GM12878 (cell line): Measurements from ENCODE around the gene DDX10. TPM values are rescaled to one million over a fixed set of nuclear protein-coding genes. Genes with fewer than 3 reads are reported as not detected.

Source experiments
- ATAC-seq: fragments of 200-7000 bp; cut with Tn5 transposase; 3 replicates; pipeline ENCODE4 v1.9.1; 2020; ENCODE audit warnings: mild to moderate bottlenecking, moderate library complexity
- BruUV-seq: library from RNA; stranded (reverse); fragments of 400-500 nt; replicated peaks from 2 replicates; lab custom pipeline; 2021; lab: Mats Ljungman, UMichigan
- CTCF ChIA-PET: fragments of 300-600 bp; sonication (Branson Sonifier 250); formaldehyde crosslinking; extraction: SDS; loops from one replicate; lab custom pipeline; 2021; ENCODE audit warnings: inconsistent platforms; lab: Yijun Ruan, JAX
- POLR2A ChIA-PET: fragments of 350-600 bp; formaldehyde crosslinking; extraction: SDS; loops from one replicate; lab custom pipeline; 2021; ENCODE audit warnings: inconsistent platforms; lab: Charles Lee
- RAD21 ChIA-PET: fragments of 300-600 bp; sonication (Branson Sonifier 250); formaldehyde crosslinking; loops from one replicate; lab custom pipeline; 2023; ENCODE audit warnings: antibody characterized with exemption; ENCODE audit not compliant: unreplicated experiment; lab: Charles Lee
- SMC1A ChIA-PET: fragments of 300-600 bp; sonication (Branson Sonifier 250); formaldehyde crosslinking; loops from one replicate; lab custom pipeline; 2023; ENCODE audit not compliant: unreplicated experiment, uncharacterized antibody; lab: Charles Lee
- DNase-seq: peaks from one replicate; pipeline ENCODE4 v3.0.0-alpha.2; 2011; ENCODE audit warnings: low read depth, low spot score
- FAIRE-seq: peaks from 3 replicates; lab custom pipeline; 2011; peaks lifted over from hg19 to GRCh38; lab: Jason Lieb, UNC
- H2AFZ ChIP-seq: 2 replicates; pipeline ENCODE4 v1.6.0; 2011; ENCODE audit warnings: low read depth, low read length, control low read depth; ENCODE audit not compliant: control insufficient read depth
- H3K27ac ChIP-seq: 2 replicates; pipeline ENCODE4 v1.5.1; 2011; ENCODE audit warnings: control low read depth; ENCODE audit not compliant: control insufficient read depth, insufficient read depth
- H3K27me3 ChIP-seq, 2 experiments: replicated peaks in 1 of 2; 2 replicates each; pipeline versions ENCODE4 v1.6.0 to v1.6.1; 2011; ENCODE audit warnings: low read length in 1 of 2; ENCODE audit not compliant: control insufficient read depth in 2 of 2, insufficient read depth in 2 of 2
- H3K36me3 ChIP-seq, 2 experiments: 2 replicates each; pipeline ENCODE4 v1.5.1; 2011; ENCODE audit warnings: low read length in 1 of 2; ENCODE audit not compliant: control insufficient read depth in 2 of 2, insufficient read depth in 2 of 2
- H3K4me1 ChIP-seq: 2 replicates; pipeline ENCODE4 v1.6.1; 2011; ENCODE audit warnings: mild to moderate bottlenecking, low read length, moderate library complexity, mixed read lengths; ENCODE audit not compliant: control insufficient read depth, insufficient read depth
- H3K4me2 ChIP-seq: 2 replicates; pipeline ENCODE4 v1.6.0; 2011; ENCODE audit warnings: control low read depth; ENCODE audit not compliant: control insufficient read depth, insufficient read depth
- H3K4me3 ChIP-seq: fragments of 200-600 bp; sonication (generic); 2 replicates; pipeline ENCODE4 v1.5.1; 2016
- H3K79me2 ChIP-seq: 2 replicates; pipeline ENCODE4 v1.6.0; 2011; ENCODE audit warnings: low read length; ENCODE audit not compliant: control insufficient read depth, insufficient read depth
- H3K9ac ChIP-seq: 2 replicates; pipeline ENCODE4 v1.8.0; 2011; ENCODE audit warnings: low read length, control low read depth, mixed read lengths; ENCODE audit not compliant: control insufficient read depth, insufficient read depth
- H3K9me3 ChIP-seq: replicated peaks from 3 replicates; pipeline ENCODE4 v1.5.1; 2011; ENCODE audit warnings: mild to moderate bottlenecking, low read length; ENCODE audit not compliant: control insufficient read depth, insufficient read depth
- H4K20me1 ChIP-seq: 2 replicates; pipeline ENCODE4 v1.6.0; 2011; ENCODE audit not compliant: control insufficient read depth, insufficient read depth
- CHD2 ChIP-seq: IDR thresholded peaks from 2 replicates; pipeline ENCODE4 v1.6.1; 2011; ENCODE audit warnings: low read depth, low read length, improper control_type of control experiment, borderline replicate concordance
- CHD4 ChIP-seq: fragments of 200-600 bp; sonication (generic); IDR thresholded peaks from 2 replicates; pipeline ENCODE4 v1.6.1; 2016; ENCODE audit warnings: mild to moderate bottlenecking
- FOXK2 ChIP-seq: fragments of 450-650 bp; IDR thresholded peaks from 2 replicates; pipeline ENCODE4 v1.6.1; 2017; ENCODE audit warnings: mild to moderate bottlenecking, moderate library complexity
- MYC ChIP-seq: IDR thresholded peaks from 2 replicates; pipeline ENCODE4 v1.6.1; 2011; ENCODE audit warnings: mild to moderate bottlenecking, low read length, moderate library complexity, inconsistent platforms; ENCODE audit not compliant: insufficient read depth, insufficient replicate concordance, insufficient read length, severe bottlenecking
- ZNF24 ChIP-seq: fragments of 450-650 bp; IDR thresholded peaks from 2 replicates; pipeline ENCODE4 v1.6.1; 2017; ENCODE audit warnings: antibody characterized with exemption, mild to moderate bottlenecking
- WGBS: methylation state at CpG from one replicate; pipeline ENCODE4 v1.1.6; 2016; ENCODE audit warnings: low lambda C conversion rate; ENCODE audit not compliant: insufficient replicate concordance, insufficient coverage; ENCODE audit errors: missing lambda C conversion rate; 5-methylcytosine and 5-hydroxymethylcytosine counted together
- in situ Hi-C: fragments of 300-500 bp; cut with MboI; formaldehyde crosslinking; loops from 9 replicates; pipeline ENCODE4 v1.14.3; 2018; ENCODE audit warnings: mixed read lengths
- intact Hi-C: fragments of 100-400 bp; cut with micrococcal nuclease; formaldehyde crosslinking; loops from one replicate; pipeline ENCODE4 v1.14.2; 2022; ENCODE audit not compliant: unreplicated experiment
- polyA plus RNA-seq, 11 experiments: library from polyadenylated mRNA; depleted of rRNA in 4 of 11; unstranded in 6 of 11; stranded (reverse) in 5 of 11; fragments of >200 nt; fragmentation: Nextera tagmentation in 4 of 11; fragmentation: Illumina TruSeq in 1 of 11; extraction: Ambion mirVana in 4 of 11; extraction: Trizol in 1 of 11; gene quantifications; 1 replicate in 1 of 11; 2 replicates in 10 of 11; pipeline versions ENCODE4 v1.2.1 to v1.2.3, GENCODE V29; 2011 to 2016; ENCODE audit warnings: inconsistent platforms in 2 of 11, missing spikeins in 2 of 11, low read depth in 1 of 11
- total RNA-seq, 4 experiments: library from RNA; depleted of rRNA in 3 of 4; stranded (reverse); fragments of >200 nt in 3 of 4; fragmentation: Illumina TruSeq in 1 of 4; extraction: Trizol in 1 of 4; gene quantifications; 2 replicates each; pipeline versions ENCODE4 v1.2.1 to v1.2.3, GENCODE V29; 2013 to 2021
- TF ChIP-seq, protein P1 (sequence below): fragments of 450-650 bp; IDR thresholded peaks from 2 replicates; pipeline ENCODE4 v1.6.1; 2017; ENCODE audit warnings: mild to moderate bottlenecking, moderate library complexity
- TF ChIP-seq, protein P2 (sequence below), 3 experiments: IDR thresholded peaks in 2 of 3; conservative IDR thresholded peaks in 1 of 3; 2 replicates each; pipeline ENCODE4 v1.5.1; 2011; ENCODE audit warnings: low read depth in 3 of 3, low read length in 3 of 3, mild to moderate bottlenecking in 3 of 3, control low read depth in 2 of 3, moderate library complexity in 2 of 3, inconsistent platforms in 1 of 3, mixed read lengths in 1 of 3; ENCODE audit not compliant: control insufficient read depth in 2 of 3, insufficient read depth in 1 of 3; ENCODE audit errors: extremely low read depth in 1 of 3
- TF ChIP-seq, protein P3 (sequence below): fragments of 450-650 bp; IDR thresholded peaks from 2 replicates; pipeline ENCODE4 v1.6.1; 2017; ENCODE audit warnings: mild to moderate bottlenecking
- TF ChIP-seq, protein P4 (sequence below): fragments of 450-650 bp; IDR thresholded peaks from 2 replicates; pipeline ENCODE4 v1.6.1; 2017; ENCODE audit warnings: low read depth, mild to moderate bottlenecking, moderate library complexity

The DDX10 gene
- total and polyA plus RNA-seq, 10 of the 15 experiments (the other 5 are each of a cell fraction or from before 2014, with no cell fraction given): 20.9 to 51.5 (median 31.9) TPM

DNA sequence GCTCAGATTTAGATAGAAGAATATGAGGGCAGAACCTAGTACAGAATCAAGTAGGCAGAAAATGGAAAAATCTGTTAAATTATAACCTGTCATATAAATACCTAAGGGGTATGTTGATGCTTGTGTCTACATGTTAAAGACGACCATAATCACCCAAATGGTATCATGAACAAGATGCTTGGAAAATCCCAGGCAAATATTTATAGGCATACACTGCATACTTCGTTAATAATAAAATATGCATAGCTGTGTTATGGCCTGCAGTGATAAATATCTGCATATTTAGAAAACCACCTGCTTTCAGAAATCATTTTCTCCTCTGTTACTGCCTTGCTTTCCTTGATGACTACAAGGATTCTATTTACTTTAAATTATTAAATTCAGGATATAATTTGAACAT lies 18.9 kb upstream of the DDX10 start (continued):
- TF ChIP-seq, protein P1, sequence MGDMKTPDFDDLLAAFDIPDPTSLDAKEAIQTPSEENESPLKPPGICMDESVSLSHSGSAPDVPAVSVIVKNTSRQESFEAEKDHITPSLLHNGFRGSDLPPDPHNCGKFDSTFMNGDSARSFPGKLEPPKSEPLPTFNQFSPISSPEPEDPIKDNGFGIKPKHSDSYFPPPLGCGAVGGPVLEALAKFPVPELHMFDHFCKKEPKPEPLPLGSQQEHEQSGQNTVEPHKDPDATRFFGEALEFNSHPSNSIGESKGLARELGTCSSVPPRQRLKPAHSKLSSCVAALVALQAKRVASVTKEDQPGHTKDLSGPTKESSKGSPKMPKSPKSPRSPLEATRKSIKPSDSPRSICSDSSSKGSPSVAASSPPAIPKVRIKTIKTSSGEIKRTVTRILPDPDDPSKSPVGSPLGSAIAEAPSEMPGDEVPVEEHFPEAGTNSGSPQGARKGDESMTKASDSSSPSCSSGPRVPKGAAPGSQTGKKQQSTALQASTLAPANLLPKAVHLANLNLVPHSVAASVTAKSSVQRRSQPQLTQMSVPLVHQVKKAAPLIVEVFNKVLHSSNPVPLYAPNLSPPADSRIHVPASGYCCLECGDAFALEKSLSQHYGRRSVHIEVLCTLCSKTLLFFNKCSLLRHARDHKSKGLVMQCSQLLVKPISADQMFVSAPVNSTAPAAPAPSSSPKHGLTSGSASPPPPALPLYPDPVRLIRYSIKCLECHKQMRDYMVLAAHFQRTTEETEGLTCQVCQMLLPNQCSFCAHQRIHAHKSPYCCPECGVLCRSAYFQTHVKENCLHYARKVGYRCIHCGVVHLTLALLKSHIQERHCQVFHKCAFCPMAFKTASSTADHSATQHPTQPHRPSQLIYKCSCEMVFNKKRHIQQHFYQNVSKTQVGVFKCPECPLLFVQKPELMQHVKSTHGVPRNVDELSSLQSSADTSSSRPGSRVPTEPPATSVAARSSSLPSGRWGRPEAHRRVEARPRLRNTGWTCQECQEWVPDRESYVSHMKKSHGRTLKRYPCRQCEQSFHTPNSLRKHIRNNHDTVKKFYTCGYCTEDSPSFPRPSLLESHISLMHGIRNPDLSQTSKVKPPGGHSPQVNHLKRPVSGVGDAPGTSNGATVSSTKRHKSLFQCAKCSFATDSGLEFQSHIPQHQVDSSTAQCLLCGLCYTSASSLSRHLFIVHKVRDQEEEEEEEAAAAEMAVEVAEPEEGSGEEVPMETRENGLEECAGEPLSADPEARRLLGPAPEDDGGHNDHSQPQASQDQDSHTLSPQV: no peak

DNA sequence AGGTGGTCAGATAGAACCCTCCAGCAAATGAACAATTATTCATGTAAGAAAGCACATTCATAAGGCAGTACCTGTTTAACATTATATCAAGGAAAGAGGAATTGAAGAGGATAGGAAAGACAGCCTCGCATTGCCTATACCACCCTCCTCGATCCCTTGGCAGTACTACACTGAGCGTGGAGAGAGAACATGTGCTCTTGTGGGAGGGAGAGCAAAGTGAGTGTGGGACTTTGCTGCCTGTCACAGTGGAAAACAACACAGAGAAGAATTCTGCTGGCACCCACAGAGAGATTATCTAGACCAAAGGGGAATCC lies 17.5 kb upstream of the DDX10 start:
- no TSS peak for BruUV-seq
- WGBS: 94% methylated on average over 3 of the region's 3 CpGs
- Histone ChIP-seq H3K36me3 (no peaks in the 10 kb centered on the region), H2AFZ (no peak overlapping the region; the same call in 1 of the 2 replicates), H3K27me3 (no peaks in the 10 kb centered on the region), H3K27ac (no peak overlapping the region), H3K9ac (no peak overlapping the region), H4K20me1 (no peaks in the 10 kb centered on the region), H3K9me3 (no peaks in the 10 kb centered on the region), H3K4me3 (no peak overlapping the region), H3K4me2 (no peak overlapping the region), H3K4me1 (no peaks in the 10 kb centered on the region), H3K79me2 (no peaks in the 10 kb centered on the region)
- ATAC-seq: no peak
- ChIA-PET RAD21 (interaction anchor here (0.6 to 11.0 kb wide), 24 partner anchors 10 to 652 kb away, joined by 3 to 102 read pairs (median 4); partner anchors contain the start of genes ATM, DDX10, EXPH5 and NPAT), SMC1A (interaction anchor here (0.6 to 12.4 kb wide), 27 partner anchors 11 to 647 kb away, joined by 3 to 130 read pairs (median 4); partner anchors contain the start of genes C11orf65 and DDX10), CTCF (interaction anchor here (0.6 to 7.2 kb wide), 32 partner anchors 9 to 648 kb away, joined by 3 to 93 read pairs (median 4); partner anchors contain the start of genes C11orf65 and DDX10), POLR2A (no interaction called here)
- intact Hi-C loops: loop anchor here (5.0 to 10.0 kb wide), 2 partner anchors 310 to 643 kb away; partner anchors contain the start of gene CUL5
- FAIRE-seq: no peak
- in situ Hi-C loops: loop anchor here (5.0 kb wide), 1 partner anchor 225 kb away; no protein-coding TSS in a partner anchor
- DNase-seq: no peak
- TF ChIP-seq MYC (no peak), ZNF24 (no peak), CHD4 (no peak), FOXK2 (no peak), CHD2 (no peak)
- TF ChIP-seq, protein P2, sequence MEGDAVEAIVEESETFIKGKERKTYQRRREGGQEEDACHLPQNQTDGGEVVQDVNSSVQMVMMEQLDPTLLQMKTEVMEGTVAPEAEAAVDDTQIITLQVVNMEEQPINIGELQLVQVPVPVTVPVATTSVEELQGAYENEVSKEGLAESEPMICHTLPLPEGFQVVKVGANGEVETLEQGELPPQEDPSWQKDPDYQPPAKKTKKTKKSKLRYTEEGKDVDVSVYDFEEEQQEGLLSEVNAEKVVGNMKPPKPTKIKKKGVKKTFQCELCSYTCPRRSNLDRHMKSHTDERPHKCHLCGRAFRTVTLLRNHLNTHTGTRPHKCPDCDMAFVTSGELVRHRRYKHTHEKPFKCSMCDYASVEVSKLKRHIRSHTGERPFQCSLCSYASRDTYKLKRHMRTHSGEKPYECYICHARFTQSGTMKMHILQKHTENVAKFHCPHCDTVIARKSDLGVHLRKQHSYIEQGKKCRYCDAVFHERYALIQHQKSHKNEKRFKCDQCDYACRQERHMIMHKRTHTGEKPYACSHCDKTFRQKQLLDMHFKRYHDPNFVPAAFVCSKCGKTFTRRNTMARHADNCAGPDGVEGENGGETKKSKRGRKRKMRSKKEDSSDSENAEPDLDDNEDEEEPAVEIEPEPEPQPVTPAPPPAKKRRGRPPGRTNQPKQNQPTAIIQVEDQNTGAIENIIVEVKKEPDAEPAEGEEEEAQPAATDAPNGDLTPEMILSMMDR (IDR thresholded peaks at IDR 0.05 in 2 of 3, conservative IDR thresholded peaks at IDR 0.05 in 1 of 3; ENCODE audit: control insufficient read depth in 2 of 3, extremely low read depth in 1 of 3, insufficient read depth in 1 of 3, low read depth in 3 of 3, low read length in 3 of 3): no peak
- TF ChIP-seq, protein P3, sequence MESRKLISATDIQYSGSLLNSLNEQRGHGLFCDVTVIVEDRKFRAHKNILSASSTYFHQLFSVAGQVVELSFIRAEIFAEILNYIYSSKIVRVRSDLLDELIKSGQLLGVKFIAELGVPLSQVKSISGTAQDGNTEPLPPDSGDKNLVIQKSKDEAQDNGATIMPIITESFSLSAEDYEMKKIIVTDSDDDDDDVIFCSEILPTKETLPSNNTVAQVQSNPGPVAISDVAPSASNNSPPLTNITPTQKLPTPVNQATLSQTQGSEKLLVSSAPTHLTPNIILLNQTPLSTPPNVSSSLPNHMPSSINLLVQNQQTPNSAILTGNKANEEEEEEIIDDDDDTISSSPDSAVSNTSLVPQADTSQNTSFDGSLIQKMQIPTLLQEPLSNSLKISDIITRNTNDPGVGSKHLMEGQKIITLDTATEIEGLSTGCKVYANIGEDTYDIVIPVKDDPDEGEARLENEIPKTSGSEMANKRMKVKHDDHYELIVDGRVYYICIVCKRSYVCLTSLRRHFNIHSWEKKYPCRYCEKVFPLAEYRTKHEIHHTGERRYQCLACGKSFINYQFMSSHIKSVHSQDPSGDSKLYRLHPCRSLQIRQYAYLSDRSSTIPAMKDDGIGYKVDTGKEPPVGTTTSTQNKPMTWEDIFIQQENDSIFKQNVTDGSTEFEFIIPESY: no peak
- TF ChIP-seq, protein P4, sequence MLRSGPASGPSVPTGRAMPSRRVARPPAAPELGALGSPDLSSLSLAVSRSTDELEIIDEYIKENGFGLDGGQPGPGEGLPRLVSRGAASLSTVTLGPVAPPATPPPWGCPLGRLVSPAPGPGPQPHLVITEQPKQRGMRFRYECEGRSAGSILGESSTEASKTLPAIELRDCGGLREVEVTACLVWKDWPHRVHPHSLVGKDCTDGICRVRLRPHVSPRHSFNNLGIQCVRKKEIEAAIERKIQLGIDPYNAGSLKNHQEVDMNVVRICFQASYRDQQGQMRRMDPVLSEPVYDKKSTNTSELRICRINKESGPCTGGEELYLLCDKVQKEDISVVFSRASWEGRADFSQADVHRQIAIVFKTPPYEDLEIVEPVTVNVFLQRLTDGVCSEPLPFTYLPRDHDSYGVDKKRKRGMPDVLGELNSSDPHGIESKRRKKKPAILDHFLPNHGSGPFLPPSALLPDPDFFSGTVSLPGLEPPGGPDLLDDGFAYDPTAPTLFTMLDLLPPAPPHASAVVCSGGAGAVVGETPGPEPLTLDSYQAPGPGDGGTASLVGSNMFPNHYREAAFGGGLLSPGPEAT: no peak
